ENCODE data around the gene PAGE4.

The PAGE4 gene

DNA sequence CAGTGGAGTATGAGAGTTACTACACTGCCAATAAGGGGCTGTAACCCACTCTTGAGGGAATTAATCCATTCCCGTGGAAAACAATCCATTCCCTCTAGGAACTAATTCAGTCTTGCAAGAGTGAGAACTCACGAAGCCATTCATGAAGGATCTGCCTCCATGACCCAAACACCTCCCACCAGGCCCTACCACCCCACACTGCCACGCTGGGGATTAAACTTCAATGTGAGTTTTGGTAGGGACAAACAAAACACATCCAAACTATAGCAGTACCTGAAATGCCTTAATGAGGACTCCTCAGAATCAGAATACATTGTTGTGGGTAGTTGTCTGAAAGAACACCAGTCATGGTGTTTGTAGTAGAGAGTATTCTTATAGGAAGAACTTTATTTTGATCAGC, 19.2 kb downstream of the PAGE4 start:
- POLR2A ChIA-PET: no interaction called here
- CTCF ChIA-PET: interaction anchor here (1.0 kb wide), 1 partner anchor 36 kb away, joined by 3 read pairs; no protein-coding TSS in a partner anchor

DNA sequence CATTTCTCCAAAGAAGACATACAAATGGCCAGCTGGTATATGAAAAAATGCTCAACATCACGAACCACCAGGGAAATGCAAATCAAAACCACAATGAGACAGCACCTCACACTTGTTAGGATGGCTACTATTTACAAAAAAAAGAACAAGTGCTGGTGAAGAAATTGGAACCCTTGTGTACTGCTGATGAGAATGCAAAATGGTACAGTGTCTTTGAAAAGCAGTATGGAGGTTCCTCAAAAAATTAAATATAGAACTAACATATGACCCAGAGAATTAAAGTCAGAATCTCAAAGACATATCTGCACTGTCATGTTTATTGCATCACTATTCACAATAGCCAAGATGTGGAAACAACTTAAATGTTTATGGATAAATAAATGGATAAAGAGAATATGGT, 20.9 kb downstream of the PAGE4 start:
- ChIA-PET CTCF (no interaction called here), POLR2A (no interaction called here)
- TF ChIP-seq HDGF (IDR thresholded peaks at IDR 0.05; ENCODE audit: borderline replicate concordance) (no peak), BHLHE40 (IDR thresholded peaks at IDR 0.05; ENCODE audit: borderline replicate concordance) (no peak), FOXA1 (IDR thresholded peaks at IDR 0.05) (no peak), SUZ12 (IDR thresholded peaks at IDR 0.05) (no peak), FOXK2 (IDR thresholded peaks at IDR 0.05) (no peak), ARNT (IDR thresholded peaks at IDR 0.05) (no peak), CTBP1 (IDR thresholded peaks at IDR 0.05; ENCODE audit: borderline replicate concordance) (no peak), NFRKB (IDR thresholded peaks at IDR 0.05) (no peak), TARDBP (IDR thresholded peaks at IDR 0.05) (no peak), ELF4 (IDR thresholded peaks at IDR 0.05) (no peak), L3MBTL2 (conservative IDR thresholded peaks at IDR 0.05) (no peak), FOXM1 (IDR thresholded peaks at IDR 0.05; ENCODE audit: borderline replicate concordance) (no peak), LEF1 (IDR thresholded peaks at IDR 0.05; ENCODE audit: borderline replicate concordance) (no peak), SP1 (IDR thresholded peaks at IDR 0.05) (no peak)
- TF ChIP-seq, protein P1, sequence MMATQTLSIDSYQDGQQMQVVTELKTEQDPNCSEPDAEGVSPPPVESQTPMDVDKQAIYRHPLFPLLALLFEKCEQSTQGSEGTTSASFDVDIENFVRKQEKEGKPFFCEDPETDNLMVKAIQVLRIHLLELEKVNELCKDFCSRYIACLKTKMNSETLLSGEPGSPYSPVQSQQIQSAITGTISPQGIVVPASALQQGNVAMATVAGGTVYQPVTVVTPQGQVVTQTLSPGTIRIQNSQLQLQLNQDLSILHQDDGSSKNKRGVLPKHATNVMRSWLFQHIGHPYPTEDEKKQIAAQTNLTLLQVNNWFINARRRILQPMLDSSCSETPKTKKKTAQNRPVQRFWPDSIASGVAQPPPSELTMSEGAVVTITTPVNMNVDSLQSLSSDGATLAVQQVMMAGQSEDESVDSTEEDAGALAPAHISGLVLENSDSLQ (IDR thresholded peaks at IDR 0.05): no peak
- DNase-seq (ENCODE audit: extremely low spot score): no peak

More for the DNA sequence above, 19.2 kb downstream of the PAGE4 start:
- no peak for DNase-seq (ENCODE audit: extremely low spot score)
- TF ChIP-seq ARNT (IDR thresholded peaks at IDR 0.05) (no peak), FOXA1 (IDR thresholded peaks at IDR 0.05) (no peak), NFRKB (IDR thresholded peaks at IDR 0.05) (no peak), SUZ12 (IDR thresholded peaks at IDR 0.05) (no peak), FOXK2 (IDR thresholded peaks at IDR 0.05) (no peak), SP1 (IDR thresholded peaks at IDR 0.05) (no peak), LEF1 (IDR thresholded peaks at IDR 0.05; ENCODE audit: borderline replicate concordance) (no peak), ZNF384 (IDR thresholded peaks at IDR 0.05) (no peak)

DNA sequence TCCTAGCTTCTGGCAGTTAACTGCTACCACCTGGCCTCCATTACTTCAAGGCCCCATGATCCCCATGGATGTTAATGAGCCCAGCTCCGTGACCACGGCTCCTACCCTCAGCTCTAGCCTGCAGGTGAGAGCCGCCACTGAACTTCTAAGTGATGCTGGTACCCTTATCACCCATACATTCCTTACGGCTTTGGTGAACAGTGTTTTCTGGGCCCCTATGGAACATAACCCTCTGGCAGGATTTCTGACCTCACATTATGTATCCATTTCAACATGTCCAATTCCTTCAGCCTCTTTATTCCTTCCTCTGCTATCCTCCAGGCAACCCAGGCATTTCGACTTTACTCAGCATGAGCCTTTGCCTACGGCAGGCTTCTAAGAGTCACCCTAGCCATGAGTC, 24.6 kb downstream of the PAGE4 start:
- ChIA-PET POLR2A (no interaction called here), CTCF (no interaction called here)
- TF ChIP-seq SUZ12 (IDR thresholded peaks at IDR 0.05) (no peak), CTBP1 (IDR thresholded peaks at IDR 0.05; ENCODE audit: borderline replicate concordance) (no peak), FOXM1 (IDR thresholded peaks at IDR 0.05; ENCODE audit: borderline replicate concordance) (no peak), TARDBP (IDR thresholded peaks at IDR 0.05) (no peak), L3MBTL2 (conservative IDR thresholded peaks at IDR 0.05) (no peak), NFRKB (IDR thresholded peaks at IDR 0.05) (no peak), ARNT (IDR thresholded peaks at IDR 0.05) (no peak), FOXK2 (IDR thresholded peaks at IDR 0.05) (no peak), ELF4 (IDR thresholded peaks at IDR 0.05) (no peak), ZNF384 (IDR thresholded peaks at IDR 0.05) (no peak), FOXA1 (IDR thresholded peaks at IDR 0.05) (no peak), LEF1 (IDR thresholded peaks at IDR 0.05; ENCODE audit: borderline replicate concordance) (no peak), SP1 (IDR thresholded peaks at IDR 0.05) (no peak), HDGF (IDR thresholded peaks at IDR 0.05; ENCODE audit: borderline replicate concordance) (no peak), BHLHE40 (IDR thresholded peaks at IDR 0.05; ENCODE audit: borderline replicate concordance) (no peak)
- TF ChIP-seq, protein P1 (IDR thresholded peaks at IDR 0.05): no peak
- DNase-seq (ENCODE audit: extremely low spot score): no peak

DNA sequence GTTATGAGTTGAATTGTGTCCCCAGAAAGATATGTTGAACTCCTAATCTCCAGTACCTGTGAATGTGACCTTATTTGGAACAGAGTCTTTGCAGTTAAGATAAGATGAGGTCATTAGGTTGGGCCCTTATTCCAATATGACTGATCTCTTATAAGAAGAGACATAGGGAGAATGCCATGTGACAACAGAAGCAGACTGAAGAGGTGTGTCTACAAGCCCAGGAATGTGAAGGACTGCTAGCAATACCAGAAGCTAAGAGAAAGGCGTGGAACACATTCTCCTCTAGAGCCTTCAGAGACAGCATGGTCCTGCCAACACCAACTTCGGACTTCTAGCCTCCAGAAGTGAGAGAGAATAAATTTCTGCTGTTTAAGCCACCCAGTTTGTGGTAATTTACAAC, 27.7 kb downstream of the PAGE4 start:
- no peak for DNase-seq (ENCODE audit: extremely low spot score)
- CTCF ChIA-PET: no interaction called here
- TF ChIP-seq L3MBTL2 (conservative IDR thresholded peaks at IDR 0.05): no peak
- TF ChIP-seq ELF4 (IDR thresholded peaks at IDR 0.05): no peak
- TF ChIP-seq SP1 (IDR thresholded peaks at IDR 0.05): no peak
- no peak for TF ChIP-seq FOXK2 (IDR thresholded peaks at IDR 0.05)
- no peak for TF ChIP-seq FOXA1 (IDR thresholded peaks at IDR 0.05)
- TF ChIP-seq ARNT (IDR thresholded peaks at IDR 0.05): no peak
- no peak for TF ChIP-seq ZNF384 (IDR thresholded peaks at IDR 0.05)
- TF ChIP-seq, protein P1 (IDR thresholded peaks at IDR 0.05): no peak
- TF ChIP-seq FOXM1 (IDR thresholded peaks at IDR 0.05; ENCODE audit: borderline replicate concordance): no peak
- TF ChIP-seq TARDBP (IDR thresholded peaks at IDR 0.05): no peak
- TF ChIP-seq HDGF (IDR thresholded peaks at IDR 0.05; ENCODE audit: borderline replicate concordance): no peak
- TF ChIP-seq CTBP1 (IDR thresholded peaks at IDR 0.05; ENCODE audit: borderline replicate concordance): no peak
- TF ChIP-seq NFRKB (IDR thresholded peaks at IDR 0.05): no peak
- TF ChIP-seq BHLHE40 (IDR thresholded peaks at IDR 0.05; ENCODE audit: borderline replicate concordance): no peak
- no peak for TF ChIP-seq LEF1 (IDR thresholded peaks at IDR 0.05; ENCODE audit: borderline replicate concordance)
- POLR2A ChIA-PET: no interaction called here

DNA sequence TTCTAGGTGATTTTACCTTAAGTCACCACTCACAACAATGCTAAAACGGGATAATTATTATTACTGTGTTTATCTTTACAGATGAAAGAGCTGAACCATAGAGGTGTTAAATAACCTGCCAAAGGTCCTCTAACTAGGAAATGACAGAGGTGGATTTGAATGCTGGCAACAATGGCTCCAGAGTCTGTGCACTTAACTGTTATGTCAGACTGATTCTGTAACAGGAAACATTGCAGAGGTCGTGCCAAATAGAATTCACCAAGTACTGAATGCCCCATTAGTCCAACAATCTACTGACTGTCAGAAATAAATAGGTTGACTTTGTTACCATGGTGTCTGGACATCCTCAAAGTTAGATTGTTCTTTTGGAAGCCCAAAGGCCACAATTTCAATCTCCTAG, 29.2 kb downstream of the PAGE4 start:
- ChIA-PET POLR2A (no interaction called here), CTCF (no interaction called here)
- TF ChIP-seq BHLHE40 (IDR thresholded peaks at IDR 0.05; ENCODE audit: borderline replicate concordance) (no peak), L3MBTL2 (conservative IDR thresholded peaks at IDR 0.05) (no peak), FOXA1 (IDR thresholded peaks at IDR 0.05) (no peak), FOXM1 (IDR thresholded peaks at IDR 0.05; ENCODE audit: borderline replicate concordance) (no peak), LEF1 (IDR thresholded peaks at IDR 0.05; ENCODE audit: borderline replicate concordance) (no peak), SP1 (IDR thresholded peaks at IDR 0.05) (no peak)
- TF ChIP-seq, protein P1 (IDR thresholded peaks at IDR 0.05): no peak
- no peak for DNase-seq (ENCODE audit: extremely low spot score)

DNA sequence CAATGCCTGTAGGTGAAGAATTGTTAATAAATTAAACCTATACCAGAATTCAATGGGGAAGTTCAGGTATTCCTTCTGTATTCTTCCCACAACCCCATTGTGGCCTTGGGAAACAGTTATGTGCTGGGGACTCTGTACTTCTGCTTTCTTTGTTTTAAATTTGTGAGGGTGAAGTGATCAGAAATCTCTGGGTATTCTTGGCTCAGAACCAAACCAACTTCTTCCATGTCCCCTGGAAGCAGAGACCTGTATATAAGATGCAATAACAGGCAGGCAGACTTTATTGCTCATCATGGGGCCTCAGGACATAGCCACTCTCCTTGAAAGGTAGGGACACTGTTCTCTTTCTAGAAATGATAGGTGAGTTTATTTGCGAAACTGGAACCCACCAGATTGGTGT, 30.4 kb downstream of the PAGE4 start:
- no peak for DNase-seq (ENCODE audit: extremely low spot score)
- TF ChIP-seq HDGF (IDR thresholded peaks at IDR 0.05; ENCODE audit: borderline replicate concordance) (no peak), ELF4 (IDR thresholded peaks at IDR 0.05) (no peak), ZNF384 (IDR thresholded peaks at IDR 0.05) (no peak), L3MBTL2 (conservative IDR thresholded peaks at IDR 0.05) (no peak), LEF1 (IDR thresholded peaks at IDR 0.05; ENCODE audit: borderline replicate concordance) (no peak), ARNT (IDR thresholded peaks at IDR 0.05) (no peak), BHLHE40 (IDR thresholded peaks at IDR 0.05; ENCODE audit: borderline replicate concordance) (no peak), FOXK2 (IDR thresholded peaks at IDR 0.05) (no peak), SUZ12 (IDR thresholded peaks at IDR 0.05) (no peak), FOXM1 (IDR thresholded peaks at IDR 0.05; ENCODE audit: borderline replicate concordance) (no peak), CTBP1 (IDR thresholded peaks at IDR 0.05; ENCODE audit: borderline replicate concordance) (no peak), SP1 (IDR thresholded peaks at IDR 0.05) (no peak), FOXA1 (IDR thresholded peaks at IDR 0.05) (no peak)
- TF ChIP-seq, protein P1 (IDR thresholded peaks at IDR 0.05): no peak
- POLR2A ChIA-PET: no interaction called here
- CTCF ChIA-PET: no interaction called here
